Endodermal cell (in vitro differentiated cells): ENCODE measurements around the gene LRRC32. TPM values are rescaled to one million over a fixed set of nuclear protein-coding genes. Genes with fewer than 3 reads are reported as not detected.

Experiments used
- DNase-seq: peaks from one replicate; pipeline ENCODE4 v3.0.0-alpha.2; 2017
- H3K27ac ChIP-seq: 2 replicates; pipeline ENCODE4 v1.5.1; 2013; ENCODE audit warnings: mild to moderate bottlenecking, low read depth, low read length, moderate library complexity
- H3K27me3 ChIP-seq: 2 replicates; pipeline ENCODE4 v1.6.1; 2013; ENCODE audit warnings: mild to moderate bottlenecking, low read length, moderate library complexity; ENCODE audit not compliant: insufficient read depth, control insufficient read depth, poor library complexity, severe bottlenecking
- H3K36me3 ChIP-seq: 2 replicates; pipeline ENCODE4 v1.7.0; 2013; ENCODE audit warnings: mild to moderate bottlenecking, low read length, moderate library complexity; ENCODE audit not compliant: control insufficient read depth, insufficient read depth
- H3K4me1 ChIP-seq: one replicate; pipeline ENCODE4 v1.7.0; 2013; ENCODE audit warnings: low read length; ENCODE audit not compliant: control insufficient read depth, insufficient read depth
- H3K4me3 ChIP-seq: 2 replicates; pipeline ENCODE4 v1.5.1; 2013; ENCODE audit warnings: mild to moderate bottlenecking, low read length, moderate library complexity
- H3K9ac ChIP-seq: 2 replicates; pipeline ENCODE4 v1.6.1; 2013; ENCODE audit warnings: mild to moderate bottlenecking, low read length, moderate library complexity; ENCODE audit not compliant: poor library complexity, severe bottlenecking; ENCODE audit errors: extremely low read depth
- H3K9me3 ChIP-seq: 2 replicates; pipeline ENCODE4 v1.6.1; 2013; ENCODE audit warnings: mild to moderate bottlenecking, low read length, moderate library complexity; ENCODE audit not compliant: control insufficient read depth
- H3K27ac Mint-ChIP-seq: 2 replicates; pipeline ENCODE4 v1.8.0; 2020; ENCODE audit warnings: mixed read lengths
- H3K27me3 Mint-ChIP-seq: 2 replicates; pipeline ENCODE4 v1.8.0; 2021; ENCODE audit warnings: mild to moderate bottlenecking, mixed read lengths; ENCODE audit not compliant: insufficient read depth
- H3K36me3 Mint-ChIP-seq: 2 replicates; pipeline ENCODE4 v1.8.0; 2020; ENCODE audit warnings: low read depth, mixed read lengths
- H3K4me1 Mint-ChIP-seq: 2 replicates; pipeline ENCODE4 v1.8.0; 2020; ENCODE audit warnings: mixed read lengths
- H3K4me3 Mint-ChIP-seq: 2 replicates; pipeline ENCODE4 v1.8.0; 2020; ENCODE audit warnings: mild to moderate bottlenecking, moderate library complexity, mixed read lengths
- H3K9me3 Mint-ChIP-seq: 2 replicates; pipeline ENCODE4 v1.8.0; 2020; ENCODE audit warnings: mild to moderate bottlenecking, mixed read lengths
- CTCF ChIP-seq: fragments of 200-600 bp; sonication (generic); conservative IDR thresholded peaks from 2 replicates; pipeline ENCODE4 v1.5.0; 2021; ENCODE audit warnings: antibody characterized with exemption, mild to moderate bottlenecking
- WGBS, 2 experiments: methylation state at CpG; one replicate each; pipeline versions ENCODE4 v1.1.5 to v1.1.7; 2013; ENCODE audit warnings: missing lambda C conversion rate in 2 of 2, mixed read lengths in 1 of 2; ENCODE audit not compliant: insufficient coverage in 1 of 2, insufficient read length in 1 of 2; 5-methylcytosine and 5-hydroxymethylcytosine counted together
- total RNA-seq, 2 donors: library from RNA; stranded (reverse); fragmentation: NEBNext Ultra II Directional in 1 of 2; extraction: Animal tissue kit (Norgen Biotek cat#: 25700) in 1 of 2; gene quantifications; 2 replicates in 1 of 2; 3 replicates in 1 of 2; pipeline ENCODE4 v1.2.1, GENCODE V29; 2021

The LRRC32 gene
- total RNA-seq, 2 donors from 2014 or later, result 1.3 to 1.6 TPM

- Histone ChIP-seq H3K4me3 (no peak overlapping the region), H3K36me3 (no peaks in the 10 kb centered on the region), H3K27ac (no peak overlapping the region), H3K4me1 (no peaks in the 10 kb centered on the region), H3K9me3 (no peaks in the 10 kb centered on the region), H3K27me3 (no peaks in the 10 kb centered on the region), H3K9ac (no peak overlapping the region)
- no peaks in the 10 kb centered on the region for H3K9me3 Mint-ChIP-seq
- peaks cover 20% of the 10 kb centered on the region for H3K4me1 Mint-ChIP-seq
- H3K27ac Mint-ChIP-seq, result no peak overlapping the region
- peaks cover under 1% of the 10 kb centered on the region for H3K27me3 Mint-ChIP-seq
- no peak overlapping the region for H3K4me3 Mint-ChIP-seq
- DNase-seq, result peak; percentile 72
- no peak for TF ChIP-seq CTCF
- 73 to 83% methylated on average over 4 of the region's 5 CpGs for WGBS, 2 experiments
- H3K36me3 Mint-ChIP-seq, result no peaks in the 10 kb centered on the region
Measured at GRCh38 chr11:76640501-76640900, 30.0 kb downstream of the LRRC32 start.

- Histone ChIP-seq H3K36me3 (no peaks in the 10 kb centered on the region), H3K9me3 (no peaks in the 10 kb centered on the region), H3K27me3 (no peaks in the 10 kb centered on the region), H3K4me1 (no peaks in the 10 kb centered on the region), H3K4me3 (no peak overlapping the region), H3K27ac (no peak overlapping the region), H3K9ac (no peak overlapping the region)
- no peaks in the 10 kb centered on the region for H3K36me3 Mint-ChIP-seq
- peaks cover under 1% of the 10 kb centered on the region for H3K9me3 Mint-ChIP-seq
- no peak overlapping the region for H3K4me3 Mint-ChIP-seq
- TF ChIP-seq CTCF, result no peak
- WGBS, 2 experiments, result 88 to 95% methylated on average over 2 of the region's 2 CpGs
- H3K27ac Mint-ChIP-seq, result no peak overlapping the region
- H3K4me1 Mint-ChIP-seq, result peaks cover 19% of the 10 kb centered on the region
- DNase-seq, result peak; percentile 31
- H3K27me3 Mint-ChIP-seq, result peaks cover 2% of the 10 kb centered on the region
Measured at GRCh38 chr11:76639621-76640020, 30.9 kb downstream of the LRRC32 start.

- Histone ChIP-seq H3K4me3 (no peak overlapping the region), H3K27me3 (no peaks in the 10 kb centered on the region), H3K27ac (no peak overlapping the region), H3K36me3 (no peaks in the 10 kb centered on the region), H3K4me1 (no peaks in the 10 kb centered on the region), H3K9me3 (no peaks in the 10 kb centered on the region), H3K9ac (no peak overlapping the region)
- Mint-ChIP-seq H3K36me3 (no peaks in the 10 kb centered on the region), H3K4me3 (no peak overlapping the region), H3K9me3 (peaks cover 7% of the 10 kb centered on the region), H3K4me1 (peaks cover 16% of the 10 kb centered on the region), H3K27me3 (peaks cover 2% of the 10 kb centered on the region), H3K27ac (no peak overlapping the region)
- WGBS, 2 experiments, result 90 to 92% methylated on average over 9 to 11 of the region's 11 CpGs
- DNase-seq, result peak; percentile 32
- no peak for TF ChIP-seq CTCF
Measured at GRCh38 chr11:76638270-76639197, 32.0 kb downstream of the LRRC32 start.
